NCI-H187 (cell line): ENCODE data around the gene GMDS.
"Not testable (repeated sequence)": the region's sequence is repeated elsewhere in the genome, so short reads cannot be mapped to it uniquely, and the experiment has no call there.

ENCODE experiments used
- DNase-seq, 2 experiments: peaks; one replicate each; lab custom pipeline; 2025; lab: John Stamatoyannopoulos, UW

Gene GMDS

DNA sequence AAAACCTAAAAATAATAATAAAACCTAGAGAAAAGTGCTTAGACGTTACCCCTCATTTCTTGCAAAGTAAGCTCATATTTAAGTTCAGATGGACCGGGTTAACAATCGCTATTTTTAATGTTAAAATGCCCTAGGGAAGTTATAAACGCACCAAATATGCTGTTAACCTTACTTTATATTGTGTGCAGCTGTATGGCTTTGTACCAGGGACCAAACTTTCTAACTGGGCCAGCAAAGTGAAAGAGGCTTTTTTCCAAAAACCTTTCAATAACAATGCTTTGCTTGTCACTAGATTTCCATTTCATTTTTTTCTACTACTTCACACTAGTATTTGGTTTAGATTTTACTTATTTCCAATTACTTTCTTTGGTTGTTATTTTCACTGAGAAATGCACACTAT, 387.2 kb downstream of the GMDS start:
- DNase-seq, result no peak

DNA sequence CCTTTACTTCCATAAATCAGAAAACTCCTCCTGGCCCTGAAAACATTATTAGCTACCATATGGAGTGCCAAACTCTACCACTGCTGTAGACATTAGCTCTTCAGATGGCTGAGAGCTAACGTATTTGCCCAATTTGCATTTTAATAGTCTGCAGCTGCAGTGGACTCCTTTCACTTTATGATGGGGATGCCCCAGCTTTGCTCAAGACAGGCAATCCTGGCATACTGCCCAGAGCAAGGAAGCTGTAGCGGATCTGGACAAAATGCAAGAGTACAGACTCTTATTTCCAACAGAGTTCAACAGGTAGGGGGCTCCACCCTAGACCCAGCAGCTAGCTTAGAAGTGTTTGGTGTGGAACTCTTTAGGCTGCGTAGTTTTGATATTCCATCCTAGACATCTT, 389.0 kb downstream of the GMDS start:
- peak; percentile 64 to 83 for DNase-seq

DNA sequence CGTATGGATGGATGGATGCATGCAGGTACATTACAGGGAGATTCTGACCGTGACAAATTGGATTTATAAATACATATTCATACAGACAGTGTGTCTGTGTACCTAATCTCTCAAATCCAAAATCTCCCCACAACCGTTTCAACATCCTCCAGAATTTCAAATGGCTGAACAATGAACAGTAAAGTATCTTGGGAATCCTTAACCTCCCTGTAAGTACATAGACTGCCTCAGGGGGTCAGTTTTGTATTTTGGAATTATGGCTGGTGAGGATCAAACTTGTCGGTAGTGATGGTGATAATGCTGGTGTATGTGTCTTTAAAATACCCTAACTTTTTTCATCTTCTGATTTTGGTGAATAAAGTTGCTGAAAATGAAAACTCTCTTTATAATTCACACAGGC, 389.5 kb downstream of the GMDS start:
- DNase-seq, result peak in 1 of 2 experiments; percentile 42

DNA sequence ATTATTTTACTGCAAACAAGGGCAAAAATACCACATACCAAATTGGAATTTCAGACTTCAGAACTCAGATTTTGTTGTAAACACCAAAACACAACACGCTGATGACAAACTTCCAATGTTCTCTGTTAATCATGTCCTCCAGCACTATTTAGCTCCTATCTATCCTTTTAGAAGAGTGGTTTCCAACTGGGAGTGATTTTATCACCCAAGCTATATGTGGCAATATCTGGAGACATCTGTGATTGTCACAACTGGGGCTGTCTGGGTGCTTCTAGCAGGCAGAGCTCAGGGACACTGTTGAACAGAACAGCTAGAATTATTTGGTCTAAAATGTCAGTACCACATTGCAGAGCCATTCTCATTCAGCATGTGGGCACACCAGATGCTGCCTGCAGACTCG, 391.1 kb downstream of the GMDS start:
- no peak for DNase-seq

DNA sequence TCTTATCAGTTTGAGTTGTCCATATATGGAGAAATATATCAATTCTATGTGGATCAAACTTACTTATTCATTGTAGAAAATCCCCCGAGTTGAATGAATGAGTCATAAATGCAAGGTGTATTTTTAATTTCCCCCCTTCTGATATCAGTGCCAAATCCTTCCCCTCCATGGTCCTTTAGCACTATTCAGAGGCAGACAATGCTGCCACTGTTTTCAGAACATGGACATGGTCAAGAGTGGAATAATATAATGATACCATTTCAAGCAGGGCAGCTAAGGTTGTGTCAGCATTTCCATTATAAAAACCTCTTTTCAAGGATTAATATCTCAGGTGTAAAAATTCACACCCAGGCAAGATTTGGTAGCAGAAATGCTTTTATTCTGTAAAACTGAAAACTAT, 391.6 kb downstream of the GMDS start:
- DNase-seq, result no peak

DNA sequence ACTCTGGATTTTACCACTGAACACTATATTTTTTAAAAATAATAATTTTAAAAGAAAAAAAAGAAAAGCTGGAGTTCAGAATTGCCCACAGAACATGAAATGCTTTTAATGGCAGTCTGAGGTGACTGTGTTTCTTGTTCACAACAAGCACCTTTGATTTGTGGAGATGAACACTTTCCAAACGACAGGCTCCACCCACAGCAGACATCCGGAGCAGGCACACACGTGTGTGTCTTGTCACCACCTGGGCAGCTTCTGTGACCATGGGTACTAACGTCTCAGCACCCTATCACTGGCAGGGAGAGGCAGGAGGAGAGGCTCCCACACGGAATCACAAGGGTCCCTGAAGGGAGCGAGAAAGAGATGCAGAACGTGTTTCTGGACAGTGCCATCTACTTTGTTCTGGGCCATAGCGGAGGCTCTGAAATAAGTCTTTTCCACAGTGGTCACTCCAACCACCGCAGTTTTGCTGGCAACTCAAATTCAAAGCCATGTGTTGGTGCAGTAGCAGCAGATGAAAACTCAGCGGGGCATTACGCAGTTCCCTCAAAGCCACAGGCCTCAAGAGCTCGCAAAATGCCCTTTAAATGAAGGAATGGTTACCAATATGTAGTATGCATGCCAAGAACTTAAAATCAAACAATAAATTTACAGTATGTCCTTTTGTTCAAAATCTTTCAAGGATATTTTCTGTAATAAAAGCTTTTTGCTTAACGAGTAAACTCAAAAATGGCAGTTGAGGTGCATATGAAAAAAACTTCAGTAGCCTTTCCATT, 393.5 kb downstream of the GMDS start:
- DNase-seq, result no peak

DNA sequence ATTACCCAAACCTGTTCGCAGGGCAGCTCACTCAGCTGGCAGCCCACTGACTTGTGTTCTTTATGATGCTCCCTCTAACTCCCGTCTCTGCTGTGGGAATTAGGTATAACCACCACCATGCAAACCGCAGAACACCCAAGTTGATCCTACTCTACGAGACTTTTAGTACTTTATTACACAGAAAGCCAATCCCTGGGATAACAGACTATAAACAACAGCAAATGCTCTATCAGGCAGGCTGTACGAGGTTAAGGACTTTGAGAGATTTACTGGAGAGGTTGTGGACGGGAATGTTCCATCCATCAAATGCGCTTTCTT, 394.6 kb downstream of the GMDS start:
- no peak for DNase-seq

DNA sequence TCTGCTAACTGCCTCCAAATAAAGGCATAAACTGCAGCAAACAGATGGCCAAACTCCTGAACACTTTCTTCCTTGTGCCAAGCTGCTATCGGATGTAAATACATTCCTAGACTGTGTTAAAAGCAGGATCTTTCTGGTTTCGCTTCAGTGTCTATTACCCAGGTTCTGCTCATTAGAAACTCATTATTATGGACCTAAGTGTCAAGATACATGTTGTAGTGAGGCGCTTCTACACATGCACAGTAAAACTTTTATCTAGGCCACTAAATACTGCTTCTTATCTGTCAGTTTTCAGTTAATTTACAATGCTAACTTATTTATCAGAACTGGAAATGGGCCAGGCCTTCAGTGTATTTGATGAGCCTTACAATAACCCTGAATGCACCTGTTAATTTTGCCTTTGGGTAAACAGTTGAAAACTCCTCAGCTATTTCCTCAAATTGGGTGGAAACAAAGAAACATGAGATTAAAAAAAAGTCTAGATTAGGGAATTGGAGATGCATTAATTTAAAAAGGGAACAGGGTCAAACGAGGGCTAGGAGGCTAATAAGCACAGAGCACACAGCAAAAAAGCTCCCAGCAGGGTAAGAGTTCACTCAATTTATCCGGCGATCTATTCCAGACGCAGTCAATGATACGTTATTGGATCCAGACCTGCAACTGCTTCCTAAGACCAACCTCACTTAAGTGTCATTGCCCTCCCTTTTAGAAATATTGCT, 395.1 kb downstream of the GMDS start:
- DNase-seq, result no peak

DNA sequence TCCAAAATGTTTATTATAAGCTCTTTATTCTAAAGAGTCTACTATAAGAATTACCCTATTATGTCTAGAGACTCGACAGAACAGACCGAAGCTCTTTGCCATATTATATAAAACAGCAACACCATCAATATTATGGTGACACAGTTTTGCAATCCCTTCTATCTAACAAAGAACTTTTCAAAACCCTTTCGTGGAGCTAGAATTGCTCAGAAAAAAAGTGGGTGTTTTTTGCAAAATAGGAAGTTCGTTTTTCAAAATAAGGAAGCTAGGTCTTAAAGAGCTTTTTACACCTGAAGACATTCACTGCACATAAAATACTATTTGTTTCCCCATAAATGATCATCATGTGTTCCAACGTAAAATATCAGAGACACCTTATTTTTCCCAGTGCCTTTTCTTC, 395.7 kb downstream of the GMDS start:
- no peak for DNase-seq

DNA sequence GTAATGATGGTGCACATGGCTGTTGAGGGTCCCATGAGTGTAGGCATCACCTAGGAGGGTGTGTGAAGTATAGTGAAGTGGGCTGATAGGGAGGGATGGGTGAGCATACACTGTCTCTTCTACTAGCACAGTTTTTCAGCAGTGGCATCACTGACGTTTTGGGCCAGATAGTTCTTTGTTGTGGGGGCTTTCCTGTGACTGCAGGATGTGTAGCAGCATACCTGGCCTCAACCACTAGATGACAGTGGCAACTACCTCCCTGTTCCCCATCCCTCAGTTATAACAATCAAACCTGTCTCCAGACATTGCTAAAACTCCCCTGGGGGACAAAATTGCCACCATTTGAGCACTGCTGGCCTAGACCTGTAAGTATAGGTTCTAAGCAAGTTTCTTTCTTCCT, 396.7 kb downstream of the GMDS start:
- no peak for DNase-seq

DNA sequence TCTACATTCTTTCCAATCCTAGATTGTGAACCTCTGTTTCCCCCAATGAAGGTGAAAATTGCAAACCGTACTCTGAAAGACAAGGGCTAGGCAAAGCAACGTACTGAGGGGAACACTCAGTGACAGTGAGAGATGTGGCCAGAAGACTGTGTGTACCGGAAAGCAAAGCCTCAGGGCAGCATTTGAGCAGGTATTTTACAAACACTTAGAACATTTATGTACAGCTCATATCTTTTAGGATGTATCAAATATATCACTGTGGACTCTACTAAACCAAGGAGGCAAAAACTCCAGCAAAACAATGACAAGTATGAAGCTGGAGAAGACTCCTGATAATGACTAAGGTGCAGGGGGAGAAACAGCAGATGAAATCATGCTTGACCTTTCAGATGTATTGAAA, 398.8 kb downstream of the GMDS start:
- no peak for DNase-seq

DNA sequence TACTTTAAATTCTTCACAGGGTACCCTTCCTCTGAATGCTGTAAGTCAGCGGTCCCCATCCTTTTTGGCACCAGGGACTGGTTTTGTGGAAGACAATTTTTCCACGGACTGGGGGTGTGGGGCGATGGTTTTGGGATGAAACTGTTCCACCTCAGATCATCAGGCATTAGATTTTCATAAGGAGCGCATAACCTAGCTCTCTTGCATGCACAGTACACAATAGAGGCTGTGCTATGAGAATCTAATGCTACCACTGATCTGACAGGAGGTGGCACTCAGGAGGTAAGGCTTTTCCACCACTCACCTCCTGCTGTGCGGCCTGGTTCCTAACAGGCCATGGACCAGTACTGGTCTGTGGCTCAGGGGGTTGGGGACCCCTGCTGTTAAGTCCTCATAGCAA, 399.9 kb downstream of the GMDS start:
- not testable (repeated sequence) for DNase-seq

DNA sequence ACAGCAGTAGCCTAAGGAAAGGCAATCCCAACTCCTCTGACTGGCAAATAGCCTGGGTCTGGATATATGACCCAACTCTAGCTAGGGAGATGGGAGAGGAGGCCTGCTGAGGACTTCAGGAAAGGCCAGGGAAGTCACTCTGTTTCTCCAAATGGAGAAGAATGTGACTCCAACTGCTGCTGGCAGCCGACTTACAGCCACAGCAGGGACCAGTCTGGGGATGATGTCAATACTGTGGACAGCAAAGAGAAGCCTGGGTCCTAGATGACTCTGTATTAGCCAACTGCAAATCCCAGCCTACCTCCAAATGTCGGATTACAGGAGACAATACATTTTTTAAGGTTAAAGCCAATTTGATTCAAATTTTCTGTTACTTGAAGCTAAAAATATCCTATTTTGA, 403.1 kb downstream of the GMDS start:
- no peak for DNase-seq

DNA sequence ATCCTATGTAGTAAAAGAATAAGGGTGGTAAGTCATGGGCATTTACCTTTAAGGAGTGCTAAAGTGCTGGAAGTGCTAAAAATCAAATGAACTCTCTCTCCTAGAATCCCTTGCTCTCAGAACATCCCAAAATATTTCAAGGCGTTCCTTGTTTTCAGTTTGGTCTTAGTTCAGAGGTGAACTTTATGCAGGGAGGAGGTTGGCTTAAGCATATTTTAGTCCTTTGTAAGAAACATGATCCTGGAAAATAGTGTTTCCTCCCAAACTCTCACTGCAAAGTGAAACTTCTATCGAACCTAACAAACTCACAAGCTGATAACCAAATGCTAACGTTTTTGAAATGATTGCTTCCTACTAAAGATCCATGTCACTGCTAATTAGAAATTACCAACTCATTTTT, 404.3 kb downstream of the GMDS start:
- DNase-seq, result no peak

DNA sequence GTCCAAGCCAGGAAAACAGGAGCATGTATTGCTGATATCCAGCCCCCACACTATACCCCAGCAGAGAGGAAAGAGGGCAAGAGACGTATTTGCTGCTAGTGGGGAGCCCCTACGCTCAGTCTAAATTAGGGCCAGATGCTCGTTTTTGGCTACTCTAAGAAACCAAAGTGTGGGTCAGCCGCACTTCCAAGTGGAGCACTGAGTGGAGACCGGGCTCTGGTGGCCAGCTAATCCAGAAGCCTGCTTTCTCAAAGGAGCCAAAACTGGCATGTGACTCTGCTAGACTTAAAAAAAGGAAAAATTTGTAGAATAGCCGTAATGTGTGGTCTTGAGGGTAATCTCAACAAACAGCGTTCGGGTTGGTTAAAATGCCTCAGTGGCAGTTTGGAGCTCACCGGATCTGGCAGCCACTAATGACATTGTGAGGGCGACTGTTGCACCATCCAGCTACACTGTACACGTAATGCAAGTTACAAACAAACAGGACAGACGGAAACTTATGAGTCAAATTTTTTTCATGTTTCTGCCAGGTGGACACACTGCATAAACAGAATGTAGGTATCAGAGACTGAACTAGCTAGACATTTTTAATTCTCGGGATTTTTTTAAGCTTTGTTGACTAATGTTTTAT, 404.8 kb downstream of the GMDS start:
- no peak for DNase-seq

DNA sequence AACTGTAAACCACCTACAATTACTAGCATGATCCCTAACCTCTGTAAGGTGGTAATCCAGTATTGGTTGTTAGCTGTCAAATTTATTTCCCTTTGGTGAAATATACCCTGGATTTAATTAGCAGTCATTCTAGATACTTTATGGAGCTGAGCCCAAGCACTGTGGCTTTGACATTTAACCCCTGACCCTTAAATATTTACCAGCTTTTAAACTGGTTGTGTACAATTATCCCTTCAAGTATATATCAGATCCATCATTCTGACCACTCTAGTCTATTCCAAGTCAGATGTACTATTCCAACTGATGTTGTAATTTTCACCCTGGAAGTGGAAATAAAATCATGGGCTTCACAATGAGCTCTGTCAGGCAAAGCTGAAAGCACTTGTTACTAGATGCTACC, 406.0 kb downstream of the GMDS start:
- DNase-seq, result no peak

DNA sequence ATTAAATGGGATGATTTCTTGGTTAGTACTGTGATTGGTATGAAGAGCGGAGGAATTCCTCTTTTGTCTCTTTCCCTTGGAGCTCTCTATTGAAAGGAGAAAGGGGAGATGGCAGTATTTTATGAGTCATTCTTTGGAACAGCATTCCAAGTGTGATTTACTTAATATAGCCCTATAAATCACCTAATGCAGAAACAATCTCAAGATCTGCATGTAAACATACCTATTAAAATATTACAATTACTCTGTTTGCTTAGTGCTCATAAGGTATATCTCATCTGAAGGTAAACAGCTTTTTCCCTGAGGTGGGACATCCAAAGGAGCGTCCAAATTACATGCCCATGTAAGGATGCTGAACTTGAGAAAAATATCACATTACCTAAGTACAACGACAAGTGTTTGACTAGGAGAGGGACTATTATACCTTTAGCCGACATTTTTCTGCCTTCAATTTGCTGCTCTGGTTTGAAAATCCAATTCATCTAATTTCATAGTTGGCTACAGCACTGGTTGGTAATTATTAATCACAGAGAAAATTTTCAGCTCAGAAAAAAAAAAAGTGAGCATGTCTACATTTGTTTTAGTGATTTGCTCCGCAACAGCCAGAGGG, 406.7 kb downstream of the GMDS start:
- no peak for DNase-seq

DNA sequence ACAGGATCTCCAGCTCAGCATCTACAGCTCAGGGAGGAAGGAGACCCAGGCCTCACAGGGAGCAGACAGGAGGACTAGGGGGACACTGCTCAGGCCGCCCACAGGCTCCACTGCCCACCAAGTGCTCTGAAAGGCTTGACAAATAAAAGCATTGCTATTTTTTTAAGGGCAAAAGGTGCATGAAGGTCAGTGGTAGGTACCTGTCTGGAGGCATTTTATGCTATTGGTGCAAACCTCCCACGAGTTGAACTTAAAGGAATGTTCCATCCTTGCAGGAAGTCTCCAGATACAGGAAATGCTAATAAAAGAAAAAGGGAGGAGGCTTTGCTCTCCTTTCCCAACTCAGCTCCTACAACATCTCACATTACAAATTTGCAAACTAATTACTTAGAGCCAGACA, 407.6 kb downstream of the GMDS start:
- DNase-seq, result no peak

DNA sequence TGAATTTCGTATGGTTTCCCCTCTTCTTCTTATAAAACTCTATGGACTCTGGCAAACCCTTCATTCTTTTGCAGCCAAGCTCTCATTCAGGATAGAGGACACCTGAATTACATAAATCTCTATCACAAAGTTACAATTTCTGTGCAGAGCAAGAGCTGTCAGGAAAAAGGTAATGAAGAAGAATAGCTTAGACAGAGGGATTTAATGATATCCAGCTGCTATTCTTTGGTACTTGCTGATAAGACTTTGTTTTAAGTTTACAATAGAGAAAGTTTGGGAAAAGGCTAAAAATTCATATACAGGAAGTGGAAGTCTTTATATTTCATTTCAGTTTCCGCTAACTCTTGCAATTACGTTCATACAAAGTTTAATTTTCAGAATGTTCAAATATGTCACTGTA, 408.7 kb downstream of the GMDS start:
- no peak for DNase-seq

DNA sequence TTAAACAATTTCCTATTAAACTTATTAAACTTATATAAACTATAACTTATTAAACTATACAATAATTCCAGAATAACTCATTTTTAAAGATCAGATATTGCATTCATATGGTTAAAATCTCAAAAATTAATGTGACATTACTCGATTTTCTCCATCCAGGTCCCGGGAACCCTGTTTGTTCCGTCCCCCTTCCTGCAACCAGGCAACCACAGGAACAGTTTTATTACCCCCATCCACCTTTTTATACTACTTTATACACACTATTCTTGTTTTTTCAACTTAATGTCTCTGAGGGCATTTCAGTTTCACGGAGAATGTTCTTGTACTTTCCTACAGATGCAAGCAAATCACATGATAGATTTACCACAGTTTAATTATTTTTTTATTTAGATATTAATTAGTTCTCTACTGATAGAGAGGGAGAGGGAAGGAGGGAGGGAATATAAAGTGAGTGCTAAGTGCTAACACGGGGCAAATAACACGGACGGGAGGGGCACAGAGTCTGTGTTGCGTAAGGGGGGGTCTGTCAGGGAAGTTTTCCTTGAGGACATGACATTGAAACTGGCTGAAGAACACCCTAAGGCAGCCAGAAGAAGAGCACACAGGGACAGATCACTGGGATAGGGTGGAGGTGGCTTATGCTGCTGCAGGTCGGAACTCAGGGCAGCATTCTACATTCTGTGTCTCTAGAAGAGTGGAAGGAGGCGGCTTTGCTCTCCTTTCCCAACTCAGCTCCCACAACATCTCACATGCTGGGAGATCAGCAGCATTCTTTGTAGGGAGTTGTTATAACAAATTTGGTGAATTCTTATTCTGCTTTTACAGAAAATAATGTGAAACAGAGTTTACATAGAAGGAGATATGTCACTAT, 410.5 kb downstream of the GMDS start:
- no peak for DNase-seq

DNA sequence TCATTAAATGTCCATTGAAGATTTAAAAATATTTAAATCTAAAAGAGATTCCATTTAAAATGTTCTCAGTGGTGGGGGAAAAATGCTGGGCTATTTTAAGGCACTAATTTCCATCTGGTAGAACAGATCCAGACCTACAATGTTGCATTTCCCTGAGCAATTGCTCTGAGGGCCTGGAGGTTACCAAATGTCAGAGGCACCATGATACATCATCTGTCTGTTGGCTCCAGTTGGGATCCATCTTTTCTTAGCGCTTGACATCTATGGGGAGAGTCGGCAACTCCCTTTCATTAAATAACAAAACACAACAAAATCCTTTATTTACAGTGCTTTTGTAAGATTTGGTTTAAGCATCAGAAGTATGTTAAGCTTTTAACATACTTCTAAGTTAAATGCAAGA, 411.2 kb downstream of the GMDS start:
- DNase-seq, result no peak
